Gastroesophageal sphincter (tissue), 4 donors: Measurements from ENCODE around the gene DCLK1. TPM values are rescaled to one million over a fixed set of nuclear protein-coding genes. Genes with fewer than 3 reads are reported as not detected.
A peak's percentile ranks its signal among the peaks of the same experiment; 100 is the strongest.

ENCODE experiments used
- ATAC-seq: fragments of 150-250 bp; one replicate; pipeline ENCODE4 v1.9.1; 2016; ENCODE audit warnings: mild to moderate bottlenecking, moderate library complexity
- H3K27ac ChIP-seq, 4 donors: fragments of 200-600 bp; sonication (generic) in 3 of 4; 1 replicate in 3 of 4; 2 replicates in 1 of 4; pipeline ENCODE4 v1.5.1; 2016 to 2019
- H3K27me3 ChIP-seq: fragments of 200-600 bp; sonication (generic); one replicate; pipeline ENCODE4 v1.5.1; 2019
- H3K36me3 ChIP-seq, 2 donors: fragments of 200-600 bp; sonication (generic); one replicate each; pipeline ENCODE4 v1.5.1; 2019; ENCODE audit warnings: control low read depth in 1 of 2
- H3K4me1 ChIP-seq, 3 donors: fragments of 200-600 bp; sonication (generic); 1 replicate in 2 of 3; 2 replicates in 1 of 3; pipeline ENCODE4 v1.5.1; 2016 to 2019; ENCODE audit warnings: control low read depth in 2 of 3
- H3K4me3 ChIP-seq, 2 donors: fragments of 200-600 bp; sonication (generic); one replicate each; pipeline ENCODE4 v1.5.1; 2019; ENCODE audit warnings: mild to moderate bottlenecking in 1 of 2, moderate library complexity in 1 of 2
- H3K9me3 ChIP-seq, 3 donors: fragments of 200-600 bp; sonication (generic); one replicate each; pipeline ENCODE4 v1.5.1; 2017 to 2019; ENCODE audit warnings: control low read depth in 2 of 3
- CTCF ChIP-seq, 4 experiments: fragments of 200-600 bp in 2 of 4; fragments of 450-650 bp in 2 of 4; sonication (generic) in 1 of 4; IDR thresholded peaks; one replicate each; pipeline ENCODE4 v1.5.1; 2017 to 2019; ENCODE audit warnings: antibody characterized with exemption in 4 of 4, mild to moderate bottlenecking in 2 of 4, moderate library complexity in 2 of 4
- EP300 ChIP-seq: sonication (generic); formaldehyde crosslinking; IDR thresholded peaks from one replicate; pipeline ENCODE4 v1.6.1; 2017; ENCODE audit warnings: antibody characterized with exemption, mild to moderate bottlenecking
- POLR2A ChIP-seq, 2 donors: fragments of 450-650 bp; IDR thresholded peaks; one replicate each; pipeline ENCODE4 v1.6.1; 2017; ENCODE audit warnings: antibody characterized with exemption in 2 of 2, mild to moderate bottlenecking in 2 of 2, moderate library complexity in 1 of 2
- POLR2AphosphoS5 ChIP-seq: sonication (generic); formaldehyde crosslinking; IDR thresholded peaks from one replicate; pipeline ENCODE4 v1.6.1; 2017; ENCODE audit warnings: antibody characterized with exemption
- WGBS, 2 donors: methylation state at CpG; one replicate each; pipeline ENCODE4 v1.1.5; 2018; ENCODE audit warnings: low coverage in 1 of 2; 5-methylcytosine and 5-hydroxymethylcytosine counted together
- total RNA-seq, 4 donors: library from RNA; depleted of rRNA; stranded (reverse); fragments of >200 nt; gene quantifications; one replicate each; pipeline ENCODE4 v1.1.0, GENCODE V29; 2016

DCLK1 gene
- total RNA-seq, 4 donors from 2014 or later = 26.9 to 68.3 (median 30.3) TPM

- Histone ChIP-seq H3K4me1 (peaks cover 0 to 18% (median 6%) of the 10 kb centered on the region in 3 donors), H3K36me3 (no peaks in the 10 kb centered on the region), H3K9me3 (no peaks in the 10 kb centered on the region), H3K4me3 (no peak overlapping the region), H3K27me3 (no peaks in the 10 kb centered on the region), H3K27ac (no peak overlapping the region)
- TF ChIP-seq POLR2AphosphoS5 (no peak), CTCF (IDR thresholded peaks at IDR 0.05) (no peak), POLR2A (IDR thresholded peaks at IDR 0.05) (no peak), EP300 (no peak)
- no peak for ATAC-seq
- 76 to 93% methylated on average over 3 of the region's 3 CpGs for WGBS, 2 donors
Observed at GRCh38 chr13:35990196-35990595, 141.0 kb downstream of the DCLK1 start.

- no peak overlapping the region for H3K27ac ChIP-seq
- 68 to 84% methylated on average over 5 to 6 of the region's 6 CpGs for WGBS, 2 donors
Observed at GRCh38 chr13:35988648-35989081, 142.5 kb downstream of the DCLK1 start.

GRCh38 chr13:35987572-35988513 is 143.3 kb downstream of the DCLK1 start:
- Histone ChIP-seq H3K36me3 (no peaks in the 10 kb centered on the region), H3K4me3 (no peak overlapping the region), H3K27ac (no peak overlapping the region), H3K4me1 (no peaks in the 10 kb centered on the region), H3K27me3 (no peaks in the 10 kb centered on the region), H3K9me3 (no peaks in the 10 kb centered on the region)
- ATAC-seq = peak; percentile 29
- no peak for TF ChIP-seq POLR2AphosphoS5
- TF ChIP-seq EP300 = no peak
- TF ChIP-seq CTCF (IDR thresholded peaks at IDR 0.05) = no peak
- no peak for TF ChIP-seq POLR2A (IDR thresholded peaks at IDR 0.05)
- 80 to 82% methylated on average over 6 to 8 of the region's 19 CpGs for WGBS, 2 donors

More at GRCh38 chr13:35988648-35989081, 142.5 kb downstream of the DCLK1 start:
- no peaks in the 10 kb centered on the region for H3K27me3 ChIP-seq
- no peaks in the 10 kb centered on the region for H3K9me3 ChIP-seq
- H3K36me3 ChIP-seq = no peaks in the 10 kb centered on the region
- H3K4me3 ChIP-seq = no peak overlapping the region
- TF ChIP-seq EP300 (no peak), POLR2A (IDR thresholded peaks at IDR 0.05) (no peak), POLR2AphosphoS5 (no peak), CTCF (IDR thresholded peaks at IDR 0.05) (no peak)
- H3K4me1 ChIP-seq = peaks cover 0 to 3% (median 0%) of the 10 kb centered on the region in 3 donors
- ATAC-seq = peak; percentile 38

GRCh38 chr13:35984776-35985453 is 146.3 kb downstream of the DCLK1 start:
- TF ChIP-seq POLR2A (IDR thresholded peaks at IDR 0.05) (no peak), POLR2AphosphoS5 (no peak), EP300 (no peak), CTCF (IDR thresholded peaks at IDR 0.05) (no peak)
- Histone ChIP-seq H3K9me3 (no peaks in the 10 kb centered on the region), H3K4me3 (no peak overlapping the region), H3K27ac (no peak overlapping the region), H3K4me1 (peaks cover 0 to 1% (median 0%) of the 10 kb centered on the region in 3 donors), H3K27me3 (no peaks in the 10 kb centered on the region), H3K36me3 (no peaks in the 10 kb centered on the region)
- ATAC-seq = no peak
- WGBS, 2 donors = 69 to 73% methylated on average over 6 to 9 of the region's 10 CpGs
